KMS-11 (cell line): ENCODE data around the gene WASF2.
"Not testable (repeated sequence)": the region's sequence is repeated elsewhere in the genome, so short reads cannot be mapped to it uniquely, and the experiment has no call there.

Experiments used
- H2AFZ ChIP-seq: fragments of 200-600 bp; sonication (generic); 2 replicates; pipeline ENCODE4 v1.6.1; 2016; ENCODE audit warnings: antibody characterized with exemption, mixed run types, low read depth
- H3K27ac ChIP-seq: fragments of 200-600 bp; sonication (generic); 2 replicates; pipeline ENCODE4 v1.6.1; 2016; ENCODE audit warnings: mild to moderate bottlenecking, mixed run types
- H3K27me3 ChIP-seq: fragments of 200-600 bp; sonication (generic); 2 replicates; pipeline ENCODE4 v1.6.1; 2017; ENCODE audit warnings: mild to moderate bottlenecking, low read depth, mixed run types, moderate library complexity; ENCODE audit not compliant: insufficient read depth
- H3K36me3 ChIP-seq: fragments of 200-600 bp; sonication (generic); 2 replicates; pipeline ENCODE4 v1.6.1; 2017; ENCODE audit warnings: mild to moderate bottlenecking, mixed run types; ENCODE audit not compliant: insufficient read depth
- H3K4me1 ChIP-seq: fragments of 200-600 bp; sonication (generic); 2 replicates; pipeline ENCODE4 v1.6.1; 2016; ENCODE audit warnings: mild to moderate bottlenecking, low read depth, mixed run types; ENCODE audit not compliant: poor library complexity, severe bottlenecking
- H3K4me2 ChIP-seq: fragments of 200-600 bp; sonication (generic); 2 replicates; pipeline ENCODE4 v1.7.0; 2016; ENCODE audit warnings: mild to moderate bottlenecking, mixed run types
- H3K4me3 ChIP-seq: fragments of 200-600 bp; sonication (generic); IDR thresholded peaks from 2 replicates; pipeline ENCODE4 v1.6.1; 2017; ENCODE audit warnings: low read depth, low read length, mixed read lengths; ENCODE audit not compliant: insufficient read depth
- H3K79me2 ChIP-seq: fragments of 200-600 bp; sonication (generic); 2 replicates; pipeline ENCODE4 v1.6.1; 2016; ENCODE audit warnings: low read depth, mixed run types; ENCODE audit not compliant: insufficient read depth
- H3K9ac ChIP-seq: fragments of 200-600 bp; sonication (generic); 2 replicates; pipeline ENCODE4 v1.6.1; 2016; ENCODE audit warnings: mild to moderate bottlenecking, mixed run types
- H4K20me1 ChIP-seq: fragments of 200-600 bp; sonication (generic); 2 replicates; pipeline ENCODE4 v1.6.1; 2016; ENCODE audit warnings: mild to moderate bottlenecking, mixed run types; ENCODE audit not compliant: insufficient read depth
- TF ChIP-seq, protein P1 (sequence below): fragments of 200-600 bp; sonication (generic); conservative IDR thresholded peaks from 2 replicates; pipeline ENCODE4 v1.6.1; 2017; ENCODE audit warnings: low read depth, mild to moderate bottlenecking, antibody characterized with exemption, low read length, moderate library complexity, mixed read lengths

WASF2 gene

DNA sequence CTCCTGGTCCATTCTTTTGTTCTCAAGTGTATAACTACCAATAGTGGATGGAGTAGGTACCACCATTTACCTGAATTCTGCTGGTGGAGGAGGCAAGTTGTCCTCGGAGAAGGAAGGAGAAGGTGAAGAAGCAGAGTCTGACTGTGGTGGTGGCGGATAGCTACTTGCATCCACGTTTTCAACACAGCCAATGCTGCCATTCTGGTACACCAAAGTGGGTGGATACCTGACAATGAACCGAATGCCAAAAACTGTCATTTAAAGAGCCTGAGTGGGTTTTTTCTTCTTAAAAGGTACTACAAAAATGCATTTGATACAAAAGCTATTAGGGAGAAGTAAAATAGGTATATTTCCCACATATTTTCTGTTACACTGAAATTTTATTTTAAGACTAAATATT is 77.5 kb downstream of the WASF2 start:
- Histone ChIP-seq H3K9ac (no peak overlapping the region), H4K20me1 (no peaks in the 10 kb centered on the region), H3K4me2 (no peak overlapping the region), H3K27ac (no peak overlapping the region), H2AFZ (no peak overlapping the region), H3K36me3 (no peaks in the 10 kb centered on the region), H3K4me3 (no peak overlapping the region), H3K4me1 (peaks cover 10% of the 10 kb centered on the region), H3K27me3 (no peaks in the 10 kb centered on the region), H3K79me2 (no peaks in the 10 kb centered on the region)
- TF ChIP-seq, protein P1, sequence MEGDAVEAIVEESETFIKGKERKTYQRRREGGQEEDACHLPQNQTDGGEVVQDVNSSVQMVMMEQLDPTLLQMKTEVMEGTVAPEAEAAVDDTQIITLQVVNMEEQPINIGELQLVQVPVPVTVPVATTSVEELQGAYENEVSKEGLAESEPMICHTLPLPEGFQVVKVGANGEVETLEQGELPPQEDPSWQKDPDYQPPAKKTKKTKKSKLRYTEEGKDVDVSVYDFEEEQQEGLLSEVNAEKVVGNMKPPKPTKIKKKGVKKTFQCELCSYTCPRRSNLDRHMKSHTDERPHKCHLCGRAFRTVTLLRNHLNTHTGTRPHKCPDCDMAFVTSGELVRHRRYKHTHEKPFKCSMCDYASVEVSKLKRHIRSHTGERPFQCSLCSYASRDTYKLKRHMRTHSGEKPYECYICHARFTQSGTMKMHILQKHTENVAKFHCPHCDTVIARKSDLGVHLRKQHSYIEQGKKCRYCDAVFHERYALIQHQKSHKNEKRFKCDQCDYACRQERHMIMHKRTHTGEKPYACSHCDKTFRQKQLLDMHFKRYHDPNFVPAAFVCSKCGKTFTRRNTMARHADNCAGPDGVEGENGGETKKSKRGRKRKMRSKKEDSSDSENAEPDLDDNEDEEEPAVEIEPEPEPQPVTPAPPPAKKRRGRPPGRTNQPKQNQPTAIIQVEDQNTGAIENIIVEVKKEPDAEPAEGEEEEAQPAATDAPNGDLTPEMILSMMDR: no peak

DNA sequence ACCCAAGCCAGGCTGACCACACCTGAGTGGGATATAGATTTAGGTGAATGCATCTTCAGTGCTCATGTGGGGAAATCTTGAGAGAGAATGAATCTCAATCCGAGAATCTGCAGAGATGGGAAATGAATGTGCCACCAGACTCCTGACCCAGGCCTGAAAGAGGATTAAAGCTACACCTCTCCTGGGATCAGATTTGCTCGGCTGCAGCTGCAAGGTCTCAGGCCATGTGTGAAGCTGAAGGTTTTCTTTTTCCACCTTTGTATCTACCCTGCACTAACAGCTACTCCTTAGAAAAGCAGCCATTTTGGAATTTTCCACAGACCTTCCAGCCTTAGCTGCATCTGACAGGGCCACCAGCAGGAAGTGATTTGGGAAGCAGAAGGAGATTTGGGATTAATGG is 79.3 kb downstream of the WASF2 start:
- H3K27ac ChIP-seq: no peak overlapping the region
- H3K4me2 ChIP-seq: no peak overlapping the region
- no peak overlapping the region for H3K9ac ChIP-seq
- no peak overlapping the region for H2AFZ ChIP-seq
- H4K20me1 ChIP-seq: no peaks in the 10 kb centered on the region
- H3K79me2 ChIP-seq: no peaks in the 10 kb centered on the region
- TF ChIP-seq, protein P1: no peak
- no peaks in the 10 kb centered on the region for H3K4me1 ChIP-seq
- no peaks in the 10 kb centered on the region for H3K36me3 ChIP-seq
- H3K27me3 ChIP-seq: no peaks in the 10 kb centered on the region
- no peak overlapping the region for H3K4me3 ChIP-seq

DNA sequence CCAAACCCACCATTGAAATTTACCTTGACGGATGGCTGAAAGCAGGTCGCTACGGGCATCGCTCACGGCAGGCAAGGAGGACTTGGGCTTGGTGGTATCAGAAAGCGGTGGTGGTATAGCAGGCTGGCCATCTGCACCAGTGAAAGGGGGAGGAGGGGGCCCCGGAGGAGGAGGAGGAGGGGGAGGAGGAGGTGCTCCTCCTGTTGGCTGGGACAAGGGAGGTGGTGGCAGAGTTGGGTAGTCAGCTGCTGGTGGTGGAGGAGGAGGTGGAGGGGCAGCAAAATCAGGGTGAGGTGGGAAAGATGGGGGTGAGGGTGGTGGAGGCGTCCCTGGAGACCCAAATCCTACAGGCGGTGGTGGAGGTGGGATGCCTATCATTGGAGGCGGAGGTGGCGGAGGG is 80.3 kb downstream of the WASF2 start:
- H3K79me2 ChIP-seq: no peaks in the 10 kb centered on the region

DNA sequence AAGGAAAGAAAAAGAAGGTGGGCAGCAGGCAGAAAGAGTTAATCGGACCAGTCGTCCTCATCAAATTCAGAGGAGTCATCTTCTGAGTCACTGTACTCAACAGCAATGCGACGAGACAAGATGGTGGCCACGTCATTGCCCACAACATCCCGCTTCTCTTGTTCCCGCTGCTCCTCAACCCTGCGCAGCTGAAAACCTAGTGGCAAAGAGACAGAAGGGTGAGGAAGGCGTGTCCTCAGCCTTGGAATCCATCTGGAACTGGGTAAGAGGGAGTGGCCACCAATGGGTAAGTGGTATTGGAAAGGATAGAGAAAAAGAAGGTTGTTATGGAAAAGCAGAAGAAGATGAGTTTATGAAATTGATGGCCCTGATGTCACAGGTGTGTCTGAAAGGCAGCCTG is 81.8 kb downstream of the WASF2 start:
- no peak overlapping the region for H3K4me3 ChIP-seq
- H3K9ac ChIP-seq: no peak overlapping the region
- H3K4me1 ChIP-seq: no peaks in the 10 kb centered on the region
- no peak overlapping the region for H3K27ac ChIP-seq
- no peak overlapping the region for H2AFZ ChIP-seq
- no peaks in the 10 kb centered on the region for H3K27me3 ChIP-seq
- no peaks in the 10 kb centered on the region for H3K79me2 ChIP-seq
- H4K20me1 ChIP-seq: no peaks in the 10 kb centered on the region
- TF ChIP-seq, protein P1: no peak
- H3K4me2 ChIP-seq: no peak overlapping the region
- no peaks in the 10 kb centered on the region for H3K36me3 ChIP-seq

More for the DNA sequence above, 80.3 kb downstream of the WASF2 start:
- H3K4me3 ChIP-seq: no peak overlapping the region
- H3K9ac ChIP-seq: no peak overlapping the region
- no peaks in the 10 kb centered on the region for H3K27me3 ChIP-seq
- no peak overlapping the region for H3K27ac ChIP-seq
- no peaks in the 10 kb centered on the region for H3K4me1 ChIP-seq
- TF ChIP-seq, protein P1: no peak
- H4K20me1 ChIP-seq: no peaks in the 10 kb centered on the region
- H3K4me2 ChIP-seq: no peak overlapping the region
- no peaks in the 10 kb centered on the region for H3K36me3 ChIP-seq
- no peak overlapping the region for H2AFZ ChIP-seq

- not testable (repeated sequence) for H3K9ac ChIP-seq, H3K27ac ChIP-seq, H2AFZ ChIP-seq
These were observed 83.2 kb downstream of the WASF2 start for GRCh38 chr1:27406791-27407190.

More at GRCh38 chr1:27406791-27407190, 83.2 kb downstream of the WASF2 start:
- H3K36me3 ChIP-seq, H3K4me3 ChIP-seq, H3K79me2 ChIP-seq, H3K4me1 ChIP-seq, H3K27me3 ChIP-seq, H3K4me2 ChIP-seq, H4K20me1 ChIP-seq: not testable (repeated sequence)
